Endothelial cell (in vitro differentiated cells): ENCODE data around the gene NOS1AP. TPM values are rescaled to one million over a fixed set of nuclear protein-coding genes. Genes with fewer than 3 reads are reported as not detected.

Experiments used
- DNase-seq: peaks from one replicate; pipeline ENCODE4 v3.0.0; 2021; ENCODE audit warnings: low spot score
- H3K27ac Mint-ChIP-seq: one replicate; pipeline ENCODE4 v1.8.0; 2021; ENCODE audit warnings: mixed read lengths, inconsistent platforms; ENCODE audit not compliant: unreplicated experiment
- H3K27me3 Mint-ChIP-seq: one replicate; pipeline ENCODE4 v1.8.0; 2021; ENCODE audit warnings: mild to moderate bottlenecking, moderate library complexity, mixed read lengths, inconsistent platforms; ENCODE audit not compliant: unreplicated experiment
- H3K36me3 Mint-ChIP-seq: one replicate; pipeline ENCODE4 v1.8.0; 2021; ENCODE audit warnings: mild to moderate bottlenecking, low read depth, mixed read lengths, inconsistent platforms; ENCODE audit not compliant: unreplicated experiment
- H3K4me1 Mint-ChIP-seq: one replicate; pipeline ENCODE4 v1.8.0; 2021; ENCODE audit warnings: mild to moderate bottlenecking, mixed read lengths, inconsistent platforms; ENCODE audit not compliant: unreplicated experiment
- H3K4me3 Mint-ChIP-seq: one replicate; pipeline ENCODE4 v1.8.0; 2021; ENCODE audit warnings: mild to moderate bottlenecking, mixed read lengths, inconsistent platforms; ENCODE audit not compliant: unreplicated experiment
- H3K9me3 Mint-ChIP-seq: one replicate; pipeline ENCODE4 v1.8.0; 2021; ENCODE audit warnings: mixed read lengths, inconsistent platforms; ENCODE audit not compliant: unreplicated experiment
- total RNA-seq: library from RNA; stranded (reverse); fragmentation: NEBNext Ultra II Directional; extraction: Animal tissue kit (Norgen Biotek cat#: 25700); gene quantifications from one replicate; pipeline ENCODE4 v1.2.1, GENCODE V29; 2021; ENCODE audit not compliant: unreplicated experiment
- TF ChIP-seq, protein P1 (sequence below): fragments of 200-600 bp; sonication (generic); IDR thresholded peaks from one replicate; pipeline ENCODE4 v1.5.0; 2021; ENCODE audit warnings: antibody characterized with exemption; ENCODE audit not compliant: unreplicated experiment

The NOS1AP gene
- total RNA-seq, 1 donor from 2014 or later, result 19.8 TPM

GRCh38 chr1:162310337-162310736 is 240.8 kb downstream of the NOS1AP start:
- DNase-seq, result no peak
- Mint-ChIP-seq H3K4me1 (no peaks in the 10 kb centered on the region), H3K4me3 (no peak overlapping the region), H3K9me3 (no peaks in the 10 kb centered on the region), H3K27me3 (peaks cover 5% of the 10 kb centered on the region), H3K36me3 (peaks cover 15% of the 10 kb centered on the region), H3K27ac (no peak overlapping the region)
- TF ChIP-seq, protein P1, sequence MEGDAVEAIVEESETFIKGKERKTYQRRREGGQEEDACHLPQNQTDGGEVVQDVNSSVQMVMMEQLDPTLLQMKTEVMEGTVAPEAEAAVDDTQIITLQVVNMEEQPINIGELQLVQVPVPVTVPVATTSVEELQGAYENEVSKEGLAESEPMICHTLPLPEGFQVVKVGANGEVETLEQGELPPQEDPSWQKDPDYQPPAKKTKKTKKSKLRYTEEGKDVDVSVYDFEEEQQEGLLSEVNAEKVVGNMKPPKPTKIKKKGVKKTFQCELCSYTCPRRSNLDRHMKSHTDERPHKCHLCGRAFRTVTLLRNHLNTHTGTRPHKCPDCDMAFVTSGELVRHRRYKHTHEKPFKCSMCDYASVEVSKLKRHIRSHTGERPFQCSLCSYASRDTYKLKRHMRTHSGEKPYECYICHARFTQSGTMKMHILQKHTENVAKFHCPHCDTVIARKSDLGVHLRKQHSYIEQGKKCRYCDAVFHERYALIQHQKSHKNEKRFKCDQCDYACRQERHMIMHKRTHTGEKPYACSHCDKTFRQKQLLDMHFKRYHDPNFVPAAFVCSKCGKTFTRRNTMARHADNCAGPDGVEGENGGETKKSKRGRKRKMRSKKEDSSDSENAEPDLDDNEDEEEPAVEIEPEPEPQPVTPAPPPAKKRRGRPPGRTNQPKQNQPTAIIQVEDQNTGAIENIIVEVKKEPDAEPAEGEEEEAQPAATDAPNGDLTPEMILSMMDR, result no peak

GRCh38 chr1:162314206-162314605 is 244.7 kb downstream of the NOS1AP start:
- no peak for DNase-seq
- Mint-ChIP-seq H3K27me3 (peaks cover 3% of the 10 kb centered on the region), H3K27ac (no peak overlapping the region), H3K4me3 (no peak overlapping the region), H3K9me3 (no peaks in the 10 kb centered on the region), H3K36me3 (peaks cover 8% of the 10 kb centered on the region), H3K4me1 (no peaks in the 10 kb centered on the region)
- TF ChIP-seq, protein P1, result no peak

DNA sequence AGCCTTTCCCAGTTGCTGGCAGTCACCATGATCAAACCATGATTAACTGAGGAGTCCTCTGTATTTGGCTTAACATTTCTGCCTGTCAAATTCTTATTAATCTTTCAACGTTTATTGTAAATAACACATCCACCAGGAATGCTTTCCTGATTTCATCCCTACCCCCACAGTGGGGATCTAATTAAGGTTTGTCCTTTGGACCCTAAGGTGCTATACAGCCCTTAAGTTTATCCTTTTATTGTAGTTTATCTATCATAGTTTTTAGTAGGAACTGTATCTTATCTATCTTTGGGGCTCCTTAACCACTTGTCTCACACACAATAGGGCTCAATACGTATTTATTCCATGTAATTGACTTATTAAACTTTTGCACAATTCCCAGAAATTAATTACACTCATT is 246.2 kb downstream of the NOS1AP start:
- H3K4me1 Mint-ChIP-seq, result no peaks in the 10 kb centered on the region
- H3K27ac Mint-ChIP-seq, result no peak overlapping the region
- TF ChIP-seq, protein P1, result no peak
- peaks cover 6% of the 10 kb centered on the region for H3K27me3 Mint-ChIP-seq
- no peak for DNase-seq
- H3K9me3 Mint-ChIP-seq, result no peaks in the 10 kb centered on the region
- H3K36me3 Mint-ChIP-seq, result peaks cover 6% of the 10 kb centered on the region
- H3K4me3 Mint-ChIP-seq, result no peak overlapping the region

GRCh38 chr1:162316187-162316586 is 246.7 kb downstream of the NOS1AP start:
- H3K4me1 Mint-ChIP-seq, result no peaks in the 10 kb centered on the region
- peaks cover 2% of the 10 kb centered on the region for H3K27me3 Mint-ChIP-seq
- TF ChIP-seq, protein P1, result no peak
- DNase-seq, result no peak
- no peak overlapping the region for H3K27ac Mint-ChIP-seq
- H3K36me3 Mint-ChIP-seq, result peaks cover under 1% of the 10 kb centered on the region
- H3K4me3 Mint-ChIP-seq, result no peak overlapping the region
- no peaks in the 10 kb centered on the region for H3K9me3 Mint-ChIP-seq

- no peak for DNase-seq
- Mint-ChIP-seq H3K4me3 (no peak overlapping the region), H3K27me3 (peaks cover 2% of the 10 kb centered on the region), H3K9me3 (no peaks in the 10 kb centered on the region), H3K36me3 (no peaks in the 10 kb centered on the region), H3K4me1 (no peaks in the 10 kb centered on the region), H3K27ac (no peak overlapping the region)
- TF ChIP-seq, protein P1, result no peak
Measured at GRCh38 chr1:162317621-162318020, 248.1 kb downstream of the NOS1AP start.
